Coronary artery (tissue), 2 donors: ENCODE data around the gene CALM3.
"Not testable (repeated sequence)": the region's sequence is repeated elsewhere in the genome, so short reads cannot be mapped to it uniquely, and the experiment has no call there.

Experiments used
- DNase-seq: peaks from one replicate; pipeline ENCODE4 v3.0.0-alpha.2; 2017; ENCODE audit warnings: low spot score
- H3K27ac ChIP-seq, 2 donors: fragments of 200-600 bp; sonication (generic); one replicate each; pipeline ENCODE4 v1.5.1; 2016 to 2019
- H3K4me3 ChIP-seq: fragments of 200-600 bp; sonication (generic); 2 replicates; pipeline ENCODE4 v1.5.1; 2016; ENCODE audit warnings: mild to moderate bottlenecking, moderate library complexity
- TF ChIP-seq, protein P1 (sequence below): fragments of 200-600 bp; sonication (generic); IDR thresholded peaks from one replicate; pipeline ENCODE4 v1.5.1; 2019; ENCODE audit warnings: antibody characterized with exemption

Gene CALM3

DNA sequence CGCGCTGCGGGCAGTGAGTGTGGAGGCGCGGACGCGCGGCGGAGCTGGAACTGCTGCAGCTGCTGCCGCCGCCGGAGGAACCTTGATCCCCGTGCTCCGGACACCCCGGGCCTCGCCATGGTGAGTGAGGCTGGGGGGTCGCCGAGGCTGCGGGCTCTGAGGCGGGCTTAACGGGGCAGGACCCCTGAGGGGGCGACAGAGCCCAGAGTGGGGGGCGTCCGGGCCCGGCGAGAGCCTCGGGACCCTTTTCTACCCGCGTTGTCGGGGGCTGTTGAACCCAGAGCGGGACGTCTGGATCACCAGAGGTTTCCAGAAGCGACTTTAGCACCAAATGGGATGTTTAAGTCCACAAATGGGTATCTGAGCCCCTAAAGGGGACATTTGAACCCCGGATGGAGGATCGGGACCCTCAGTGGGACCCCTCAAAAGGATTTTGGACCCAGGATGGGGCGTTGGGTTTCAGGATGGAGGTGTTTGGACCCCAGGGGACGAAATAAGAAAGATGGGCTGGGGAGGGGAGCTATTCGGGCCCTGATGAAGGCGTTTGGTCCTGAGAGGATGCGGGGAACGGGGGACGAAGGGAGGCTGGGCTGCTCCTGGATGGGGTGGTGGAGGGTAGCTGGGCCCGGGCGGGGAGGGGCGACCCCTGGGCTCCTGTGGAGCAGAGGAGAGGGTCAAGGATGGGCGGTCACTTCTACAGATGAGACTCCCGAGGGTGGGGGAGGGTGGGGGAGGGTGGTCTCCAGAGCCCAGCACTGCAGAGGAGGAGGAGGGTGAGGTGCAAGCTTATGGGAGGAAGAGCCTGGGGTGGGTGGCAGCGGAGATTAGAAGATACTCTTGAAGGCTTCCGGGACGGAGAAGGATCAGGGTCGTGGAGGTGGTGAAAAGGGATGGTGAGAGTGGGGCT, at the start of gene CALM3:
TSS of gene CALM3 (plus strand) at position 13 of the 907 bp plus-strand sequence. CDS start at position 118, 105 bp downstream.
- DNase-seq: peak; percentile 78
- Histone ChIP-seq H3K27ac (peak within 1 kb of the TSS; percentile 98 to 99), H3K4me3 (peak within 1 kb of the TSS; percentile 99)
- TF ChIP-seq, protein P1, sequence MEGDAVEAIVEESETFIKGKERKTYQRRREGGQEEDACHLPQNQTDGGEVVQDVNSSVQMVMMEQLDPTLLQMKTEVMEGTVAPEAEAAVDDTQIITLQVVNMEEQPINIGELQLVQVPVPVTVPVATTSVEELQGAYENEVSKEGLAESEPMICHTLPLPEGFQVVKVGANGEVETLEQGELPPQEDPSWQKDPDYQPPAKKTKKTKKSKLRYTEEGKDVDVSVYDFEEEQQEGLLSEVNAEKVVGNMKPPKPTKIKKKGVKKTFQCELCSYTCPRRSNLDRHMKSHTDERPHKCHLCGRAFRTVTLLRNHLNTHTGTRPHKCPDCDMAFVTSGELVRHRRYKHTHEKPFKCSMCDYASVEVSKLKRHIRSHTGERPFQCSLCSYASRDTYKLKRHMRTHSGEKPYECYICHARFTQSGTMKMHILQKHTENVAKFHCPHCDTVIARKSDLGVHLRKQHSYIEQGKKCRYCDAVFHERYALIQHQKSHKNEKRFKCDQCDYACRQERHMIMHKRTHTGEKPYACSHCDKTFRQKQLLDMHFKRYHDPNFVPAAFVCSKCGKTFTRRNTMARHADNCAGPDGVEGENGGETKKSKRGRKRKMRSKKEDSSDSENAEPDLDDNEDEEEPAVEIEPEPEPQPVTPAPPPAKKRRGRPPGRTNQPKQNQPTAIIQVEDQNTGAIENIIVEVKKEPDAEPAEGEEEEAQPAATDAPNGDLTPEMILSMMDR: no peak

DNA sequence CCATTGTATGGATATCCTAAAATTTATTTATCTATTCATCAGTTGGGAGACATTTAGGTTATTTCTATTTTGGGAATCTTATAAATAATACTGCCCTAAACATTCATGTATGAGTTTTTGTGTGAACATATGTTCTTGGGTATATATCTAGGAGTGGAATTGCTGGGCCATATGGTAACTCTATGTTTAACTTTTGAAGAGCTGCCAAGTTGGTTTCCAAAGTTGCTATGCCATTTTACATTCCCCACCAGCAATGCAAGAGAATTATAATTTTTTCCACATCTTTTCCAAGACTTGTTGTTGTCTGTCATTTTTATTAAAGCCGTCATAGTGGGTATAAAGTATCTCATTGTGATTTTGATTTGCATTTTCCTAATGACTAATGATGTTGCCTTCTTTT, 48.2 kb upstream of the CALM3 start:
- no peak for DNase-seq
- TF ChIP-seq, protein P1: no peak

DNA sequence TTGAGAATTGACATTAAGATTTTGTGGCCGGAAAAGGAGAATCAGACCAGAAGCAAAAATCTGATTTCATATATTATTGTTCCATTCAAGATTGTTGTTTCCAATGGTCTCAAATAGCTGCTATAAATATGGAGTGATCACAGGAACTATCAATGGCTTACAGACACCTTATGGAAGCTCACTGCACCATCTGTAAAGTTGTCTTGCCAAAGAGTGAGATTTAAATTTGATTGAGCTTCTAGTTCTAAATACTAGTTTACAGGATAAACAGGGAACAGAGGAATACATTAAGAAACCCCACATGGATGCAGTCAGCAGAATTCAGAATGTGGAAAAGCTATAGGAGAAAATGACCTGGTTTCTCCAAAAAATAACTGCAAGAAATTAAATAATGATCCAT, 47.0 kb upstream of the CALM3 start:
- Histone ChIP-seq H3K27ac (no peak overlapping the region), H3K4me3 (no peak overlapping the region)
- TF ChIP-seq, protein P1: no peak
- DNase-seq: no peak

More for the DNA sequence above, 48.2 kb upstream of the CALM3 start:
- no peak overlapping the region for H3K4me3 ChIP-seq
- no peak overlapping the region for H3K27ac ChIP-seq

DNA sequence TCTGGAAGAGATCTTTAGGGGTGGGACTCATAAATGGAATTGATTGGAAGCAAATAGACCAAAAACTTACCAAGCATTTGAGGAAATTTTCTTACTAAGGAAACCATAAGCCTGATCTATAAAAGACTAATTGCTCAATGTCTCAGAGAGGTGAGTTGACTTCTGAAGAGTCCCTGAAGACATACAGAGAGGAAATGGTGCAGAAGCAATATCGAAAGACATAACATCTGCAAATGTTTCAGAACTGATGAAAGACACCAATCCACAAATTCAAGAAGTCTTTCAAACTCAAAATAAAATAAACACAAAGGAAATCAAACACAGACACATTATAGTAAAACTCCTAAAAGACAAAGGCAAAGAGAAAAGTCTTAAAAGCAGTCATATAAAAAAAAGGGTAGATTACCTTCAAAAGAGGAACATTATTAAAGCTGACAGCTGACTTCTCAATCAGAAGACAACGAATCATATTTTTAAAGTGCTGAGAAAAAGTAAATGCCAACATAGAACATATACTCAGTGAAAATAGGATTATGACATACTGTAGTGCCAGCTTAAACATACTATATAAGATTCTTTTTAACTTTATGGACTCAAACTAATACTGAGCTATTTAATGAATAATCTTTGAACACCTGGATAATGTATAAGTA, 45.4 kb upstream of the CALM3 start:
- no peak for DNase-seq
- TF ChIP-seq, protein P1: no peak
- Histone ChIP-seq H3K4me3 (no peak overlapping the region), H3K27ac (no peak overlapping the region)

DNA sequence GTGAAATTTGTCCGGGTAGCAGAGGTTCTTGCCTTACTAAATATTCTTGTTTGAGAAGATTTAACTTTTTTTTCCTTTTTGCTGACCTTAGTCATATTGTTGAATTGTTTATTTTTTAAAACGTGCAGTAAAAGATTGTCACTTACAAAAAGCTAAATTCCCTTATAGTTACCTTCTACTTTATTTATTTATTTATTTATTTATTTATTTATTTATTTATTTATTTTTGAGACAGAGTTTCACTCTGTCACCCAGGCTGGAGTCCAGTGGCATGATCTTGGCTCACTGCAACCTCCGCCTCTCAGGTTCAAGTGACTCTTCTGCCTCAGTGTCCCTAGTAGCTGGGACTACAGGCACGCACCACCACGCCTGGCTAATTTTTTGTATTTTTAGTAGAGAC, 44.7 kb upstream of the CALM3 start:
- DNase-seq, H3K4me3 ChIP-seq, H3K27ac ChIP-seq: not testable (repeated sequence)

DNA sequence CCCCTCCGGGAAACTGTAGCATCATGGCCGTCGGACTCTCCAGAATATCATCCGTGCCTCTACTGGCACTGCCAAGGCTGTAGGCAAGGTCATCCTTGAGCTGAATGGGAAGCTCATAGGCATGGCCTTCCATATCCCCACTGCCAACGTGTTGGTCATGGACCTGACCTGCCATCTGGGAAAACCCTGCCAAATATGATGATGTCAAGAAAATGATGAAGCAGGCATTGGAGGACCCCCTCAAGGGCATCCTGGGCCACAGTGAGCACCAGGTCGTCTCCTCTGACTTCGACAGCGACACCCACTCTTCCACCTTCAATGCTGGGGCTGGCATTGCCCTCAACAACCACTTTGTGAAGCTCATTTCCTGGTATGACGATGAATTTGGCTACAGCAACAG, 41.9 kb upstream of the CALM3 start:
- Histone ChIP-seq H3K4me3 (no peak overlapping the region), H3K27ac (no peak overlapping the region)
- DNase-seq: no peak
- TF ChIP-seq, protein P1: no peak

DNA sequence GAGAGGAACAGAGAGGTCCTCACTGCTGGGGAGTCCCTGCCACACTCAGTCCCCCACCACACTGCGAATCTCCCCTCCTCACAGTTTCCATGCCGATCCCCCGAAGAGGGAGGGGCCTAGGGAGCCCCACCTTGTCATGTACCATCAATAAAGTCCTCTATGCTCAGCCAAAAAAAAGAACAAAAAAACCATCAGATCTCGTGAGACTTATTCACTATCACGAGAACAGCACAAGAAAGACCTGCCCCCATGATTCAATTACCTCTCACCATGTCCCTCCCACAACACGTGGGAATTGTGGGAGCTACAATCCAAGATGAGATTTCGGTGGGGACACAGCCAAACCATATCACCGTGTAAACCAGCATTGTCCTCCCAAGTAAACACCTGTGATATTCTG, 41.5 kb upstream of the CALM3 start:
- H3K4me3 ChIP-seq, DNase-seq, H3K27ac ChIP-seq: not testable (repeated sequence)

DNA sequence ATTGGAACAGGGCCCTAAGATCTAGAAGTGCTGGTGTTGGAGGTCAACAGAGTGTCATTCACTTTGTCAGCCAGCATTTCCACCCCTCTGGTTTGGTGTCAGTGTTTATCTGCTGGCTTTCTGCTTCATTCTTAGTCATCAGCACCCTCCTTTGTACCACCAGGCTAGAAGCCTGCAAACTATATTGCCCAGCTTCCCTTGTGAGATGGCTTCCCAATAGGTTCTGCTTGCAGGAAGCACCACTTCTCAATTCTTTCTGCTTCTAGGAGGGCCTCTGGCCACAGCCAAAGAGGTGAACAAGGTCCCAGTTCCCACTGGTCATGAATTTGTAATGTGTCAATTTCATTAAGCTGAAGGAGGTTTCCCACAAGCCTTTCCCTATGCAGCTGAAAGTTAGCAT, 36.4 kb upstream of the CALM3 start:
- no peak for DNase-seq
- TF ChIP-seq, protein P1: no peak

More for the DNA sequence above, 36.4 kb upstream of the CALM3 start:
- Histone ChIP-seq H3K4me3 (no peak overlapping the region), H3K27ac (no peak overlapping the region)
